Measurements from ENCODE around the gene CYP3A5. TPM values are rescaled to one million over a fixed set of nuclear protein-coding genes. Genes with fewer than 3 reads are reported as not detected.

Gene CYP3A5
- polyA plus RNA-seq, 2 of the 4 experiments (the other 2 are of a cell fraction), result 2.3 to 9.7 TPM

- WGBS (ENCODE audit: missing lambda C conversion rate), result 71% methylated on average over 3 of the region's 3 CpGs
- CTCF ChIA-PET, result interaction anchor here (1.0 kb wide), 1 partner anchor 11 kb away, joined by 3 read pairs; no protein-coding TSS in a partner anchor
Measured at GRCh38 chr7:99644431-99644830, 35.4 kb downstream of the CYP3A5 start.

DNA sequence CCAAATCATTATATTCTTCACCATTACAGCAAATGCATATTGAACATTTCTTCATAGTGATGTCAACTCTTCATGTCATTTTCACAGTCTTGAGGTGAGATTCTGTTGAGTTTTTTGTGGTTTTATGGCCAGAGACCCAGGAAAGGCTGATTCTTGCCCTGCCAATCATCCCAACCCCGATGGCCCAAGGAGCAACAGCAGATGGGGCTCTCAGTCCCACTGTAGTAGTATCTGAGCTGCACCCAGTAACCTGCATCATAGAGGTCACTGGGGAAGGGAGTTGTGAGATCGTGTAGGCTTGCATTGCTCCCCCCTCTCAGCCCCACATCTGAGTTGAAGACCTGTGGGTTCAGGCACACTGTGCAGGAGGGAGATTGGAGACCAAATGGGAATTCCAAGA is 36.3 kb downstream of the CYP3A5 start:
- Histone ChIP-seq H3K9me3 (peaks cover 3% of the 10 kb centered on the region; the same call in 2 of the 3 replicates), H3K4me2 (no peak overlapping the region), H3K4me1 (no peaks in the 10 kb centered on the region), H3K4me3 (no peak overlapping the region), H3K27ac (no peak overlapping the region)
- ChIA-PET POLR2A (no interaction called here), CTCF (no interaction called here)
- FAIRE-seq, result no peak
- WGBS (ENCODE audit: missing lambda C conversion rate), result 62% methylated on average over 2 of the region's 2 CpGs
- no peak for DNase-seq (ENCODE audit: low read depth in 1 of 2, low spot score in 1 of 2)
- ATAC-seq, result no peak
- TF ChIP-seq RAD21 (conservative IDR thresholded peaks at IDR 0.05 in 1 of 2, IDR thresholded peaks at IDR 0.05 in 1 of 2) (no peak), POLR2AphosphoS2 (conservative IDR thresholded peaks at IDR 0.05; ENCODE audit: low read length) (no peak), HDAC2 (IDR thresholded peaks at IDR 0.05) (no peak), FOSL2 (IDR thresholded peaks at IDR 0.05) (no peak), FOSL2 (CRISPR knock-in tag; IDR thresholded peaks at IDR 0.05) (no peak), GATA3 (IDR thresholded peaks at IDR 0.05; ENCODE audit: borderline replicate concordance) (no peak)

More at GRCh38 chr7:99644431-99644830, 35.4 kb downstream of the CYP3A5 start:
- ATAC-seq (no peak), FAIRE-seq (no peak), DNase-seq (ENCODE audit: low read depth in 1 of 2, low spot score in 1 of 2) (no peak)
- TF ChIP-seq NPAS2 (CRISPR knock-in tag; IDR thresholded peaks at IDR 0.05; ENCODE audit: borderline replicate concordance) (no peak), POLR2AphosphoS2 (conservative IDR thresholded peaks at IDR 0.05; ENCODE audit: low read length) (no peak), NR3C1 (IDR thresholded peaks at IDR 0.05) (no peak), FOXS1 (CRISPR knock-in tag; IDR thresholded peaks at IDR 0.05) (no peak), BCL3 (IDR thresholded peaks at IDR 0.05) (no peak), KDM1A (IDR thresholded peaks at IDR 0.05; ENCODE audit: low read depth) (no peak), POLR2A (IDR thresholded peaks at IDR 0.05; ENCODE audit: low read length) (no peak)
- TF ChIP-seq, protein P1, sequence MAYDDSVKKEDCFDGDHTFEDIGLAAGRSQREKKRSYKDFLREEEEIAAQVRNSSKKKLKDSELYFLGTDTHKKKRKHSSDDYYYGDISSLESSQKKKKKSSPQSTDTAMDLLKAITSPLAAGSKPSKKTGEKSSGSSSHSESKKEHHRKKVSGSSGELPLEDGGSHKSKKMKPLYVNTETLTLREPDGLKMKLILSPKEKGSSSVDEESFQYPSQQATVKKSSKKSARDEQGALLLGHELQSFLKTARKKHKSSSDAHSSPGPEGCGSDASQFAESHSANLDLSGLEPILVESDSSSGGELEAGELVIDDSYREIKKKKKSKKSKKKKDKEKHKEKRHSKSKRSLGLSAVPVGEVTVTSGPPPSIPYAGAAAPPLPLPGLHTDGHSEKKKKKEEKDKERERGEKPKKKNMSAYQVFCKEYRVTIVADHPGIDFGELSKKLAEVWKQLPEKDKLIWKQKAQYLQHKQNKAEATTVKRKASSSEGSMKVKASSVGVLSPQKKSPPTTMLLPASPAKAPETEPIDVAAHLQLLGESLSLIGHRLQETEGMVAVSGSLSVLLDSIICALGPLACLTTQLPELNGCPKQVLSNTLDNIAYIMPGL (CRISPR knock-in tag; IDR thresholded peaks at IDR 0.05; ENCODE audit: borderline replicate concordance), result no peak
- TF ChIP-seq, protein P2, sequence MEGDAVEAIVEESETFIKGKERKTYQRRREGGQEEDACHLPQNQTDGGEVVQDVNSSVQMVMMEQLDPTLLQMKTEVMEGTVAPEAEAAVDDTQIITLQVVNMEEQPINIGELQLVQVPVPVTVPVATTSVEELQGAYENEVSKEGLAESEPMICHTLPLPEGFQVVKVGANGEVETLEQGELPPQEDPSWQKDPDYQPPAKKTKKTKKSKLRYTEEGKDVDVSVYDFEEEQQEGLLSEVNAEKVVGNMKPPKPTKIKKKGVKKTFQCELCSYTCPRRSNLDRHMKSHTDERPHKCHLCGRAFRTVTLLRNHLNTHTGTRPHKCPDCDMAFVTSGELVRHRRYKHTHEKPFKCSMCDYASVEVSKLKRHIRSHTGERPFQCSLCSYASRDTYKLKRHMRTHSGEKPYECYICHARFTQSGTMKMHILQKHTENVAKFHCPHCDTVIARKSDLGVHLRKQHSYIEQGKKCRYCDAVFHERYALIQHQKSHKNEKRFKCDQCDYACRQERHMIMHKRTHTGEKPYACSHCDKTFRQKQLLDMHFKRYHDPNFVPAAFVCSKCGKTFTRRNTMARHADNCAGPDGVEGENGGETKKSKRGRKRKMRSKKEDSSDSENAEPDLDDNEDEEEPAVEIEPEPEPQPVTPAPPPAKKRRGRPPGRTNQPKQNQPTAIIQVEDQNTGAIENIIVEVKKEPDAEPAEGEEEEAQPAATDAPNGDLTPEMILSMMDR (IDR thresholded peaks at IDR 0.05), result no peak
- H3K4me3 ChIP-seq, result no peak overlapping the region
- no peak overlapping the region for H3K27ac ChIP-seq
- H3K9me3 ChIP-seq, result peaks cover 3% of the 10 kb centered on the region; the same call in 2 of the 3 replicates
- no peaks in the 10 kb centered on the region for H3K4me1 ChIP-seq
- POLR2A ChIA-PET, result no interaction called here
- no peak overlapping the region for H3K4me2 ChIP-seq

DNA sequence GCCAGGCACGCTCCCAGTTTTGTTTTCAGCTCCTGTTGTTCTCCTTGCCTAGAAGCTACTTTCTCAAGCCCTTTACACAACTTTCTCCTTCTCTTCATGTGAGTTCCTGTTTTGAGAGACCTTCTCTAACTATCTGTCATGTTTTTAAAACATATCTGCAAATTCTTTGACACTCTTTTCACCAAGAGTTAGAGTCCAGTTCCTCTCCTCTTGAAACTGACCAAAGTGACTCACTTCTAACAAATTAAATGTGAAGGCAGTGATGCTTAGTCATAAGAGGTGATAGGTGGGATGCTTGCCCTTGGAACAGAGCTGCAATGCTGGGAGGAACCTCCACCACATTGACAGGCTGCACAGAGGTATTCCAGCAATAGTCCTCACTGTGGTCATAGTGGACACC is 37.8 kb downstream of the CYP3A5 start:
- Histone ChIP-seq H3K9me3 (peaks cover 3% of the 10 kb centered on the region; the same call in 2 of the 3 replicates), H3K4me3 (no peak overlapping the region), H3K4me1 (no peaks in the 10 kb centered on the region), H3K27ac (no peak overlapping the region), H3K4me2 (no peak overlapping the region)
- no peak for DNase-seq (ENCODE audit: low read depth in 1 of 2, low spot score in 1 of 2)
- ChIA-PET POLR2A (no interaction called here), CTCF (interaction anchor here (1.0 to 2.1 kb wide), 4 partner anchors 11 to 198 kb away, joined by 3 to 4 read pairs (median 4); partner anchors contain the start of gene ZSCAN25)
- no peak for FAIRE-seq
- no peak for ATAC-seq
- TF ChIP-seq HES2 (IDR thresholded peaks at IDR 0.05) (no peak), NPAS2 (CRISPR knock-in tag; IDR thresholded peaks at IDR 0.05; ENCODE audit: borderline replicate concordance) (no peak), CBX8 (IDR thresholded peaks at IDR 0.05) (no peak), ESRRA (IDR thresholded peaks at IDR 0.05; ENCODE audit: borderline replicate concordance, low read length) (no peak), FOXS1 (CRISPR knock-in tag; IDR thresholded peaks at IDR 0.05) (no peak), CHD2 (IDR thresholded peaks at IDR 0.05; ENCODE audit: low read length, partially characterized antibody) (no peak)
- 84% methylated on average over 1 of the region's 1 CpG for WGBS (ENCODE audit: missing lambda C conversion rate)

Data from A549 (cell line).